Kidney epithelial cell (primary cell): ENCODE results near the gene TGFB3. TPM values are rescaled to one million over a fixed set of nuclear protein-coding genes. Genes with fewer than 3 reads are reported as not detected.

Experiments used
- DNase-seq: peaks from one replicate; pipeline ENCODE4 v3.0.0-alpha.2; 2010; ENCODE audit warnings: low read depth
- H3K27me3 ChIP-seq: 2 replicates; pipeline ENCODE4 v1.6.0; 2011; ENCODE audit warnings: low read length; ENCODE audit not compliant: control insufficient read depth, insufficient read depth
- H3K36me3 ChIP-seq: 2 replicates; pipeline ENCODE4 v1.5.1; 2011; ENCODE audit warnings: low read length; ENCODE audit not compliant: control insufficient read depth, insufficient read depth
- H3K4me3 ChIP-seq: 2 replicates; pipeline ENCODE4 v1.5.1; 2011; ENCODE audit warnings: low read depth, mild to moderate bottlenecking, control low read depth, low read length
- total RNA-seq: library from RNA; depleted of rRNA; stranded (reverse); fragments of >200 nt; gene quantifications from 2 replicates; pipeline ENCODE4 v1.2.3, GENCODE V29; 2015
- TF ChIP-seq, protein P1 (sequence below): IDR thresholded peaks from 2 replicates; pipeline ENCODE4 v1.5.1; 2011; ENCODE audit warnings: mild to moderate bottlenecking, moderate library complexity, low read length, control low read depth, inconsistent platforms; ENCODE audit not compliant: insufficient read depth, poor library complexity, severe bottlenecking

The TGFB3 gene
- total RNA-seq, 1 donor from 2014 or later: 3.1 TPM

DNA sequence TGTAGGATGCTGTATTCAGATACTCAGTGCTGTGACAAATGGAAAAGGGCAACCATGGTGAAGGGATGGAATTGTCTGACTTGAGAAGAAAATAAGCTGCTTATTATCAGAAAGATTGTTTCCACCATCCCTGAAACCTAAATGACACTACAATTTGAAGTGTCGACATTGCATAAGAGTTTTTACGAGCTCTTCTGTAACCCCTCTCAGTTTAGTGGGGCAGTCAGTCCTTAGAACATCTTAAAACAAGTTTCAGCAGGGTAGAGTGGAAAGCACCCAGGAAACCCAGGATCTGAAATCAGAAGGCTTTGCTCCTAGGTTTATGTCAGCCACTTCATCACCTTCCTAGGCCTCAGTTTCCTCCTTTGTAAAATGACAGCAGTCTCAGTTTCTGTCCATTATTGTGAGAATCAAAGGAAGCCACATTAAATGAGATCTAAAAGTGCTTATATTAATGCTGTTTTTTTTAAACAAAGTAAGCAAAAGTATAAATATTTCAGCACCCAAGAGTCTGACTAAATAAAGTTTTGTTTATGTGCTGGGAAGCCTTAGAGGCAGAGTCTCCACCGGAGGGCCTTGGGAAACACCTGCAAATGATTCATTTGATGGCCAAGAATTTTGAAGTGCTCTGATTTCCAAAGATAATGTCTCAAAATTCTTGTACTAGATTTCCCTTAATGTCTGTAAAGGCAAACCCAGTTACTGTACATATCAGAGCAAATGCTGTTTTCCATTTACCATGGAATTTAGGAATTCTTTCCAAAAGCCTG is 5.6 kb upstream of the TGFB3 start:
- H3K27me3 ChIP-seq: peaks cover 3% of the 10 kb centered on the region
- no peaks in the 10 kb centered on the region for H3K36me3 ChIP-seq
- TF ChIP-seq, protein P1, sequence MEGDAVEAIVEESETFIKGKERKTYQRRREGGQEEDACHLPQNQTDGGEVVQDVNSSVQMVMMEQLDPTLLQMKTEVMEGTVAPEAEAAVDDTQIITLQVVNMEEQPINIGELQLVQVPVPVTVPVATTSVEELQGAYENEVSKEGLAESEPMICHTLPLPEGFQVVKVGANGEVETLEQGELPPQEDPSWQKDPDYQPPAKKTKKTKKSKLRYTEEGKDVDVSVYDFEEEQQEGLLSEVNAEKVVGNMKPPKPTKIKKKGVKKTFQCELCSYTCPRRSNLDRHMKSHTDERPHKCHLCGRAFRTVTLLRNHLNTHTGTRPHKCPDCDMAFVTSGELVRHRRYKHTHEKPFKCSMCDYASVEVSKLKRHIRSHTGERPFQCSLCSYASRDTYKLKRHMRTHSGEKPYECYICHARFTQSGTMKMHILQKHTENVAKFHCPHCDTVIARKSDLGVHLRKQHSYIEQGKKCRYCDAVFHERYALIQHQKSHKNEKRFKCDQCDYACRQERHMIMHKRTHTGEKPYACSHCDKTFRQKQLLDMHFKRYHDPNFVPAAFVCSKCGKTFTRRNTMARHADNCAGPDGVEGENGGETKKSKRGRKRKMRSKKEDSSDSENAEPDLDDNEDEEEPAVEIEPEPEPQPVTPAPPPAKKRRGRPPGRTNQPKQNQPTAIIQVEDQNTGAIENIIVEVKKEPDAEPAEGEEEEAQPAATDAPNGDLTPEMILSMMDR: no peak
- no peak overlapping the region for H3K4me3 ChIP-seq
- no peak for DNase-seq

DNA sequence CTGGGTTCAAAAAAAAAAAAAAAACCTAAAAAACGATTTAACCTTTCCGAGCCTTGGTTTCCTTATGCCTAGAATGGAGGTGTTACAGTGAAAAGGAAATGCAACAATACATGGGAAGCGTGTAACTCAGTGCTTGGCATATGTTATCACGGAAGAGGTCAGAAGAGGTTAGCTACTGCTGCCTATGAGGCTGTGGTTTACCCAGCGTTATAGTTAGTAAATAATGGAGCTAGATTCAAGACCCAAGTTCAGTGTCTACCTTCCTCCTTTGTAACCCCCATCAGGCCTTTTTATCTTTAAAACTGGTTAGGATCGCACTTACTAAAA is 4.6 kb upstream of the TGFB3 start:
- peaks cover 3% of the 10 kb centered on the region for H3K27me3 ChIP-seq
- H3K4me3 ChIP-seq: peak overlapping the region; percentile 93
- TF ChIP-seq, protein P1: no peak
- DNase-seq: no peak
- no peaks in the 10 kb centered on the region for H3K36me3 ChIP-seq

DNA sequence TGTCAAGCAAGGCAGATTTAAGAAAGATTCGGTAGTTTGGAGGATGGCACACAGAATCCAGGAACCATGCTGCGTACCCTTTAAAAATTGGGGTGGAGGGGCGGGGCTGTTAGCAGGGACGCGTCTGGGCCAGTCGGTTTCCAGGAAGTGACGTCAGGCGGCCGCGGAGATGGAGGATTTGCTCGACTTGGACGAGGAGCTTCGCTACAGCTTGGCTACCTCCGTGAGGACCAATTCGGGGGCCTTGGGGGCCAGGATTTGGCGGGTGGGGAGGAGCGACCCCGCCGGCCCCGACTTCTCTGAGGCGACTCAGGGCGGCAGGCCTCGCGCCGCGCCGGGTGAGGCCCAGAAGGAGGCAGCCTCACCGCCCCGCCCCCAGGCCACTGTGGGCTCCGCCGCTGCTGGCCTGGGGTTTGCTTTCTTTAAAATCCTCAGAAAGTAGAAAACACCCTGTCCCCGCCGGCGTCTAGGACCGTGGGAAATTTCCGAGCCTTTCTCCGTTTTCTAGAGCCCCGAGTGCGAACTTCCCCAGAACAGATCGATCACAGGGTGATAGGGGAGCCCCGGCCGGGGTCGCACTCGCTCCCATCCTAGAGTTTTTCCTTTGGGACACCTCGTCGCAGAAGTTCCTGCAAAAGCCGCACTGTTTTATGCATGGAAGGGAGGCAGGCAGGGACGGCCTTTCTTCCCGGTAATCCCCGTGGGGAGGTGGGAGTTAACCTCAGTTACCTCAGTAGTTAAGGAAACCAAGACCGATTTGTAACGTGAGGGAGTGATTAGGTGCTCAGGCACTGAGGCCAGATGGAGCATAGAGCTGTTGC is 4.0 kb upstream of the TGFB3 start, which contains the start of gene IFT43:
Gene IFT43, plus strand, starts transcription at position 146 of the 821 bp plus-strand sequence. Its CDS starts 24 bp downstream, at position 170.
- peaks cover 3% of the 10 kb centered on the region for H3K27me3 ChIP-seq
- peak within 1 kb of the TSS; percentile 93 for H3K4me3 ChIP-seq
- no peaks in the 10 kb centered on the region for H3K36me3 ChIP-seq
- TF ChIP-seq, protein P1: no peak
- no peak for DNase-seq

DNA sequence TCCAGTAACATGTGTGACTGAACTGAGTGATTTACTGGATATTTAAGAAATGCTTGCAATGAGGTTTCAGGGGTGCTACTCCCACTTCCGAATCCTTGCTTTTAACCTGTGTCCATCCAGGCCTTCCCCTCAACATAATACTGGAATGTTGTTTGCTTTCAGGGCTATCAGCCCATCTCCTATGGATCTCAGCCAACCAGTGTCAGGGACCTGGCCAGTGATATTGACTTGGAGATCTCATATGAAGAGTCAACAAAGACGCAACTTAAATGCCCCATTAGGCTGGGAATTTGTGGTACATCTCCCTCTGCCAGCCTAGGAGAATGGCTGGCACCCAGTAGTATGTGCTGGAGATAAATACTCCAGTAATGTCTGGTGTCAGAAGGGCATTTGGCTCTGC is 2.9 kb upstream of the TGFB3 start:
- H3K27me3 ChIP-seq: peaks cover 3% of the 10 kb centered on the region
- H3K4me3 ChIP-seq: no peak overlapping the region
- TF ChIP-seq, protein P1: no peak
- DNase-seq: no peak
- no peaks in the 10 kb centered on the region for H3K36me3 ChIP-seq

DNA sequence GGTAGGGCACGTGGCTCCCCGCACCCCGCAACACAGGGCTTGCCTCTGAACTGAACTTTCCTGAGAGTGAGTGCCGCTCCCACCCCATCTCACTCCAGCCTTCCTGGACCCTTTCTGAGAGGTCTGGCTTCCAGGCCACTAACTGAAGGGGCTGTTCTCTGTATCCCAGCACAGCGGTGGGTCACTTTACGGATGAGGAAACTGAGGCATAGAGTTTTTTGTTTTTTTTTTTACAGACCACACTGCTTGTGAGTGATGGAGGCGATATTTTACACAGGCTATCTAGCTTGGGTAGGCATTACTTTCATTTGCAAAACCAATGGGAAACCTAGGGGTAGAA is 1.2 kb upstream of the TGFB3 start:
- peak overlapping the region; percentile 67 for H3K4me3 ChIP-seq
- peaks cover 3% of the 10 kb centered on the region for H3K27me3 ChIP-seq
- no peaks in the 10 kb centered on the region for H3K36me3 ChIP-seq
- DNase-seq: no peak
- TF ChIP-seq, protein P1: no peak
